ENCODE results near the gene STK39. TPM values are rescaled to one million over a fixed set of nuclear protein-coding genes. Genes with fewer than 3 reads are reported as not detected.
A peak's percentile ranks its signal among the peaks of the same experiment; 100 is the strongest.

Gene STK39
- total and polyA plus RNA-seq, 9 of the 15 experiments (the other 6 are each of a cell fraction or from before 2014, with no cell fraction given), result 0.19 to 0.76 (median 0.51) TPM

- TF ChIP-seq ZNF165 (CRISPR knock-in tag; IDR thresholded peaks at IDR 0.05; ENCODE audit: borderline replicate concordance), result 0 out of 2 replicates have a peak, but pooled peaks have one; percentile 19
- TF ChIP-seq FOXJ2 (tag; IDR thresholded peaks at IDR 0.05), result peak; percentile 75
- TF ChIP-seq CBX1 (IDR thresholded peaks at IDR 0.05; ENCODE audit: low read depth), result no peak
- TF ChIP-seq HNRNPH1 (optimal IDR thresholded peaks at IDR 0.05; ENCODE audit: low read depth, low read length), result no peak
- no peak for TF ChIP-seq ZNF24 (IDR thresholded peaks at IDR 0.05)
- no peak for TF ChIP-seq DEAF1 (CRISPR knock-in tag; IDR thresholded peaks at IDR 0.05)
- TF ChIP-seq ATF1 (CRISPR knock-in tag; IDR thresholded peaks at IDR 0.05), result no peak
- TF ChIP-seq ATF1 (tag; IDR thresholded peaks at IDR 0.05), result peak; percentile 85
- TF ChIP-seq MITF (IDR thresholded peaks at IDR 0.05), result 0 out of 2 replicates have a peak, but pooled peaks have one; percentile 5
- TF ChIP-seq ZNF766 (CRISPR knock-in tag; conservative IDR thresholded peaks at IDR 0.05), result 0 out of 2 replicates have a peak, but pooled peaks have one; percentile 11
Measured at GRCh38 chr2:167945660-167946368, 301.6 kb downstream of the STK39 start (continued).

Measured in K562 (cell line).